ENCODE measurements around the gene TLE1.

- TF ChIP-seq CHD2 (IDR thresholded peaks at IDR 0.05; ENCODE audit: low read depth, low read length) (no peak), GTF2F1 (IDR thresholded peaks at IDR 0.05; ENCODE audit: low read depth, low read length) (no peak), CTCF (IDR thresholded peaks at IDR 0.05 in 2 of 3, conservative IDR thresholded peaks at IDR 0.05 in 1 of 3; ENCODE audit: insufficient read depth in 2 of 3, low read depth in 1 of 3, low read length in 3 of 3) (no peak), MAZ (CRISPR knock-in tag; conservative IDR thresholded peaks at IDR 0.05 in 1 of 2, IDR thresholded peaks at IDR 0.05 in 1 of 2) (no peak), NRF1 (conservative IDR thresholded peaks at IDR 0.05 in 1 of 2, IDR thresholded peaks at IDR 0.05 in 1 of 2) (no peak), RFX5 (IDR thresholded peaks at IDR 0.05; ENCODE audit: low read depth, low read length) (no peak), USF2 (CRISPR knock-in tag; IDR thresholded peaks at IDR 0.05) (no peak), ELF1 (tag; IDR thresholded peaks at IDR 0.05) (no peak), RERE (CRISPR knock-in tag; IDR thresholded peaks at IDR 0.05; ENCODE audit: borderline replicate concordance) (no peak)
Observed at GRCh38 chr9:81552581-81552991, 136.8 kb downstream of the TLE1 start.
